ENCODE results near the gene DCLK1.

The DCLK1 gene

GRCh38 chr13:35729926-35730627, 401.1 kb downstream of the DCLK1 start:
- H3K4me1 ChIP-seq (ENCODE audit: low read depth, poor library complexity, severe bottlenecking): peaks cover 22% of the 10 kb centered on the region
- H3K27me3 ChIP-seq (ENCODE audit: insufficient read depth, low read depth): no peaks in the 10 kb centered on the region
- TF ChIP-seq, protein P1, sequence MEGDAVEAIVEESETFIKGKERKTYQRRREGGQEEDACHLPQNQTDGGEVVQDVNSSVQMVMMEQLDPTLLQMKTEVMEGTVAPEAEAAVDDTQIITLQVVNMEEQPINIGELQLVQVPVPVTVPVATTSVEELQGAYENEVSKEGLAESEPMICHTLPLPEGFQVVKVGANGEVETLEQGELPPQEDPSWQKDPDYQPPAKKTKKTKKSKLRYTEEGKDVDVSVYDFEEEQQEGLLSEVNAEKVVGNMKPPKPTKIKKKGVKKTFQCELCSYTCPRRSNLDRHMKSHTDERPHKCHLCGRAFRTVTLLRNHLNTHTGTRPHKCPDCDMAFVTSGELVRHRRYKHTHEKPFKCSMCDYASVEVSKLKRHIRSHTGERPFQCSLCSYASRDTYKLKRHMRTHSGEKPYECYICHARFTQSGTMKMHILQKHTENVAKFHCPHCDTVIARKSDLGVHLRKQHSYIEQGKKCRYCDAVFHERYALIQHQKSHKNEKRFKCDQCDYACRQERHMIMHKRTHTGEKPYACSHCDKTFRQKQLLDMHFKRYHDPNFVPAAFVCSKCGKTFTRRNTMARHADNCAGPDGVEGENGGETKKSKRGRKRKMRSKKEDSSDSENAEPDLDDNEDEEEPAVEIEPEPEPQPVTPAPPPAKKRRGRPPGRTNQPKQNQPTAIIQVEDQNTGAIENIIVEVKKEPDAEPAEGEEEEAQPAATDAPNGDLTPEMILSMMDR (conservative IDR thresholded peaks at IDR 0.05; ENCODE audit: low read depth, low read length): no peak
- H3K4me3 ChIP-seq (IDR thresholded peaks at IDR 0.05; ENCODE audit: insufficient read depth, low read depth, low read length): no peak overlapping the region
- H3K9ac ChIP-seq: peak overlapping the region; percentile 57; the same call in 1 of the 2 replicates
- no peaks in the 10 kb centered on the region for H4K20me1 ChIP-seq (ENCODE audit: insufficient read depth)
- H3K36me3 ChIP-seq (ENCODE audit: insufficient read depth): no peaks in the 10 kb centered on the region
- H2AFZ ChIP-seq (ENCODE audit: low read depth): peak overlapping the region; percentile 78
- H3K27ac ChIP-seq: peak overlapping the region; percentile 68
- H3K4me2 ChIP-seq: peak overlapping the region; percentile 50; the same call in 1 of the 2 replicates
- H3K79me2 ChIP-seq (ENCODE audit: insufficient read depth, low read depth): no peaks in the 10 kb centered on the region

- no peak overlapping the region for H3K9ac ChIP-seq
- H3K27me3 ChIP-seq (ENCODE audit: insufficient read depth, low read depth): no peaks in the 10 kb centered on the region
- no peaks in the 10 kb centered on the region for H3K36me3 ChIP-seq (ENCODE audit: insufficient read depth)
- H3K4me2 ChIP-seq: no peak overlapping the region
- TF ChIP-seq, protein P1 (conservative IDR thresholded peaks at IDR 0.05; ENCODE audit: low read depth, low read length): no peak
- no peaks in the 10 kb centered on the region for H4K20me1 ChIP-seq (ENCODE audit: insufficient read depth)
- H3K4me3 ChIP-seq (IDR thresholded peaks at IDR 0.05; ENCODE audit: insufficient read depth, low read depth, low read length): no peak overlapping the region
- no peak overlapping the region for H2AFZ ChIP-seq (ENCODE audit: low read depth)
- no peak overlapping the region for H3K27ac ChIP-seq
- peaks cover 22% of the 10 kb centered on the region for H3K4me1 ChIP-seq (ENCODE audit: low read depth, poor library complexity, severe bottlenecking)
- H3K79me2 ChIP-seq (ENCODE audit: insufficient read depth, low read depth): no peaks in the 10 kb centered on the region
Observed at GRCh38 chr13:35727881-35728280, 403.3 kb downstream of the DCLK1 start.

- Histone ChIP-seq H3K79me2 (ENCODE audit: insufficient read depth, low read depth) (no peaks in the 10 kb centered on the region), H3K4me3 (IDR thresholded peaks at IDR 0.05; ENCODE audit: insufficient read depth, low read depth, low read length) (no peak overlapping the region), H3K9ac (no peak overlapping the region), H3K4me1 (ENCODE audit: low read depth, poor library complexity, severe bottlenecking) (peaks cover 5% of the 10 kb centered on the region), H3K4me2 (no peak overlapping the region), H4K20me1 (ENCODE audit: insufficient read depth) (no peaks in the 10 kb centered on the region), H3K27ac (no peak overlapping the region), H3K27me3 (ENCODE audit: insufficient read depth, low read depth) (no peaks in the 10 kb centered on the region), H2AFZ (ENCODE audit: low read depth) (no peak overlapping the region), H3K36me3 (ENCODE audit: insufficient read depth) (no peaks in the 10 kb centered on the region)
- TF ChIP-seq, protein P1 (conservative IDR thresholded peaks at IDR 0.05; ENCODE audit: low read depth, low read length): no peak
Observed at GRCh38 chr13:35724446-35724845, 406.7 kb downstream of the DCLK1 start.

- Histone ChIP-seq H3K27me3 (ENCODE audit: insufficient read depth, low read depth) (no peaks in the 10 kb centered on the region), H4K20me1 (ENCODE audit: insufficient read depth) (no peaks in the 10 kb centered on the region), H3K4me3 (IDR thresholded peaks at IDR 0.05; ENCODE audit: insufficient read depth, low read depth, low read length) (no peak overlapping the region), H3K27ac (no peak overlapping the region), H3K4me2 (no peak overlapping the region), H3K36me3 (ENCODE audit: insufficient read depth) (no peaks in the 10 kb centered on the region), H2AFZ (ENCODE audit: low read depth) (no peak overlapping the region), H3K9ac (no peak overlapping the region), H3K4me1 (ENCODE audit: low read depth, poor library complexity, severe bottlenecking) (no peaks in the 10 kb centered on the region), H3K79me2 (ENCODE audit: insufficient read depth, low read depth) (no peaks in the 10 kb centered on the region)
- TF ChIP-seq, protein P1 (conservative IDR thresholded peaks at IDR 0.05; ENCODE audit: low read depth, low read length): no peak
Observed at GRCh38 chr13:35723821-35724220, 407.4 kb downstream of the DCLK1 start.
